Measurements from ENCODE around the gene CFAP43. TPM values are rescaled to one million over a fixed set of nuclear protein-coding genes. Genes with fewer than 3 reads are reported as not detected.

CFAP43 gene
- total and polyA plus RNA-seq, 9 of the 15 experiments (the other 6 are each of a cell fraction or from before 2014, with no cell fraction given), result 0.07 to 0.86 (median 0.11) TPM; not detected in 1

GRCh38 chr10:104253106-104253505 lies 20.9 kb upstream of the CFAP43 start (continued):
- TF ChIP-seq ZNF445 (CRISPR knock-in tag; IDR thresholded peaks at IDR 0.05; ENCODE audit: low read depth) (no peak), HIVEP1 (CRISPR knock-in tag; IDR thresholded peaks at IDR 0.05) (no peak), SMAD1 (IDR thresholded peaks at IDR 0.05; ENCODE audit: low read depth, low read length, partially characterized antibody) (no peak), ZNF639 (CRISPR knock-in tag; conservative IDR thresholded peaks at IDR 0.05 in 1 of 2, IDR thresholded peaks at IDR 0.05 in 1 of 2) (no peak), U2AF1 (optimal IDR thresholded peaks at IDR 0.05; ENCODE audit: low read depth, low read length) (no peak), FOS (IDR thresholded peaks at IDR 0.05; ENCODE audit: extremely low read depth, insufficient read length) (no peak), STAT5B (CRISPR knock-in tag; IDR thresholded peaks at IDR 0.05) (no peak), HDAC6 (IDR thresholded peaks at IDR 0.05; ENCODE audit: low read depth, low read length) (no peak), MAZ (CRISPR knock-in tag; conservative IDR thresholded peaks at IDR 0.05 in 1 of 2, IDR thresholded peaks at IDR 0.05 in 1 of 2) (0 out of 4 replicates have a peak, but pooled peaks of 1 of the 2 experiments have one; percentile 28), CCNT2 (IDR thresholded peaks at IDR 0.05; ENCODE audit: borderline replicate concordance, extremely low read depth, insufficient read length, low read depth, low read length) (peak; percentile 58), MCM5 (IDR thresholded peaks at IDR 0.05; ENCODE audit: low read depth) (no peak), POU5F1 (IDR thresholded peaks at IDR 0.05; ENCODE audit: borderline replicate concordance, low read depth, low read length, partially characterized antibody) (no peak), CBX3 (IDR thresholded peaks at IDR 0.05; ENCODE audit: borderline replicate concordance in 1 of 2, low read length in 2 of 2) (no peak), NR4A1 (CRISPR knock-in tag; IDR thresholded peaks at IDR 0.05) (no peak), NR4A1 (tag; IDR thresholded peaks at IDR 0.05) (no peak), FOXM1 (IDR thresholded peaks at IDR 0.05; ENCODE audit: low read depth) (peak; percentile 12; the same call in 1 of the 2 replicates), FOXM1 (CRISPR knock-in tag; IDR thresholded peaks at IDR 0.05; ENCODE audit: low read depth) (no peak), EGR1 (conservative IDR thresholded peaks at IDR 0.05) (peak; percentile 76), THAP12 (CRISPR knock-in tag; IDR thresholded peaks at IDR 0.05) (no peak), JUNB (CRISPR knock-in tag; conservative IDR thresholded peaks at IDR 0.05) (no peak), MNT (conservative IDR thresholded peaks at IDR 0.05) (peak; percentile 30 to 45; a peak in 1 of 4 replicates), POLR2A (conservative IDR thresholded peaks at IDR 0.05) (no peak), NFYB (IDR thresholded peaks at IDR 0.05; ENCODE audit: extremely low read depth, insufficient read length) (no peak), MLX (CRISPR knock-in tag; conservative IDR thresholded peaks at IDR 0.05) (no peak)
